ENCODE results near the gene SEMA3G.

The SEMA3G gene

DNA sequence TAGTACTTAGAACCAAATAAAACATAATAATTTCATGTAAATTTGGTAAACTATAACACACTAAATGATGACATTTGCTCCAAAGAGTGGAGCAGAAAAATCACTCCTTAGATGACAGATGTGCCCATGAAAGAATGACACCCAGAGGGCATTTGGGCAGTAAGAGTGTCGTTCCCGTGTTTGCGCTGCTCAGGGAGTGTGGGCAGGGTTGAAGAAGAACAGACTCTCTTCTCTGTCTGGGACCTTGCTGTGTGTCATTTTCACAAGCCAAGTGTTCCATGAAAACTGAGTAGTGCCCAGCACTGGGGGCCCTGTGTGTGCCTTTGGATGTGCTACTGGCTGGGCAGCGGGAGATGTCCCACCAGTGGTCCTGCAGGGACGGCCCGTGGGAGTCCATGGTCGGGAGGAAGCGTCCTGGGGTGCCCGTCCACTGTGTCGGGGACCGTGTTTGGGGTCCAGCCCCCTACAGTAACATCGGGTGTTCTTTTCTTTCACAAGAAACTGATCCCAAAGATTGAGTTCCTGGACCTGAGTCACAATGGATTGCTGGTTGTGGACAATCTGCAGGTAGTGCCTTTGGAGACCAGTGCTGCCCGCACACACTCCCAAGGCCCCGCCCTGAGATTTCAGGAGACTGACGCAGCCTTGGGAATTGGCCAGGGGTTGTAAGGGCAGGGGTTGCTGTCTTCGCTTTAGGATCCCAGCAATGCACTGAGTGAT is 32.3 kb upstream of the SEMA3G start:
- DNase-seq (ENCODE audit: low read depth), result no peak
- TF ChIP-seq, protein P1, sequence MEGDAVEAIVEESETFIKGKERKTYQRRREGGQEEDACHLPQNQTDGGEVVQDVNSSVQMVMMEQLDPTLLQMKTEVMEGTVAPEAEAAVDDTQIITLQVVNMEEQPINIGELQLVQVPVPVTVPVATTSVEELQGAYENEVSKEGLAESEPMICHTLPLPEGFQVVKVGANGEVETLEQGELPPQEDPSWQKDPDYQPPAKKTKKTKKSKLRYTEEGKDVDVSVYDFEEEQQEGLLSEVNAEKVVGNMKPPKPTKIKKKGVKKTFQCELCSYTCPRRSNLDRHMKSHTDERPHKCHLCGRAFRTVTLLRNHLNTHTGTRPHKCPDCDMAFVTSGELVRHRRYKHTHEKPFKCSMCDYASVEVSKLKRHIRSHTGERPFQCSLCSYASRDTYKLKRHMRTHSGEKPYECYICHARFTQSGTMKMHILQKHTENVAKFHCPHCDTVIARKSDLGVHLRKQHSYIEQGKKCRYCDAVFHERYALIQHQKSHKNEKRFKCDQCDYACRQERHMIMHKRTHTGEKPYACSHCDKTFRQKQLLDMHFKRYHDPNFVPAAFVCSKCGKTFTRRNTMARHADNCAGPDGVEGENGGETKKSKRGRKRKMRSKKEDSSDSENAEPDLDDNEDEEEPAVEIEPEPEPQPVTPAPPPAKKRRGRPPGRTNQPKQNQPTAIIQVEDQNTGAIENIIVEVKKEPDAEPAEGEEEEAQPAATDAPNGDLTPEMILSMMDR (IDR thresholded peaks at IDR 0.05; ENCODE audit: insufficient read depth, low read depth, low read length, missing control alignments), result no peak
- H3K4me3 ChIP-seq (ENCODE audit: low read length), result no peak overlapping the region

DNA sequence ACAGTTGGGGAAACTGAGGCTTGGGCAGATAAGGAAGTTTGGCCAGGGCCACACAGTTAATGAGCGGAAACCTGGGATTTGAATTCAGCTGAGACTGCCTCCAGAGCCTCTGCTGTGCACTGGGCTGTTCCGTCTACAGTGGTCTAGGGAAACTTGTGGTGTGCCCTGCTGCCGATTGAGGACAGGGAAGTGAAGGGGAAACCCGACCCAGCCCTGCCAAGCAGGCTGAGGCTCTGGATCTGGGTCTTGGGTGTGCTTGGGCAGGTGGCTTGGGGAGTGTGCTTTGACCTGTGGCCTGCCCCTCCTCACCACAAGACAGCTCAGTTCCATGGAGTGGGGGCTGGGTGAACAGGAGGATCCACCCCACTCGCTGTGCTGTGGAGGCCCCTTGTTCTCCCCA is 28.1 kb upstream of the SEMA3G start:
- DNase-seq (ENCODE audit: low read depth), result no peak
- TF ChIP-seq, protein P1 (IDR thresholded peaks at IDR 0.05; ENCODE audit: insufficient read depth, low read depth, low read length, missing control alignments), result no peak
- no peak overlapping the region for H3K4me3 ChIP-seq (ENCODE audit: low read length)

DNA sequence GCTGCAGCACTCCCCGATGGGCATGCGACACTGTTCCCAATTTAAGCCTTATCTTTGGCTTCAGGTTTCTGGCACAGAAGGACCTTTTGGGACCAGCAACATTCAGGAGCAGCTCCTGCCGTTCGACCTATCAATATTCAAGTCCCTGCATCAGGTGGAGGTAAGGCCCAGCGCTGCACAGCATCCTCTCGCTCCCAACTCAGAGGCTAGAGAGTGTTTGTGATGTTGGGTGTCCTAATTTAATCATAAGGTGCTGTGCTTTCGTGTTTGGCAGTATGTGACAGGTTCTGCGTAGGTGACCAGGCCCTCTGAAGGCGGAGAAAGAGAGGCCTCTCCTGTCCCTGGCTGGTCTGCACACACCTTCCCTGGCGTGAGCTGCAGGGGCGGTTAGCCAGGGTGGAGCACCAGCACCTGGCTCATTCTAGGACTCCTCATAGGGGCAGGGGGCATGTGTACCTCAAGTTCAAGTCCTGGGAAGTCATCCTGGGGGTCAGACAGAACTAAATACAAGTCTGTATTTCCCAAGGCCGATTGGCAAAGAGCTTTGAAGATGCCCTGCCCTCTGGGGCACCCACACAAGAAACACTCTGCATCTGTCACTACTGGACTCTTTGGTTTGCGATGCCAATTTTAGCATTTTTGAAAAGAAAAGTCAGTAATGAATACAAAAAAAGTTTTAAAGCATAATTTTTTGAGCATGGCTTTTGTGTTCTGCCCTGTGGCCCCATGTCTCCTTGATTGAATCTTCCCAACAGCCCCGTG is 27.5 kb upstream of the SEMA3G start:
- no peak for DNase-seq (ENCODE audit: low read depth)
- TF ChIP-seq, protein P1 (IDR thresholded peaks at IDR 0.05; ENCODE audit: insufficient read depth, low read depth, low read length, missing control alignments), result no peak
- H3K4me3 ChIP-seq (ENCODE audit: low read length), result no peak overlapping the region

DNA sequence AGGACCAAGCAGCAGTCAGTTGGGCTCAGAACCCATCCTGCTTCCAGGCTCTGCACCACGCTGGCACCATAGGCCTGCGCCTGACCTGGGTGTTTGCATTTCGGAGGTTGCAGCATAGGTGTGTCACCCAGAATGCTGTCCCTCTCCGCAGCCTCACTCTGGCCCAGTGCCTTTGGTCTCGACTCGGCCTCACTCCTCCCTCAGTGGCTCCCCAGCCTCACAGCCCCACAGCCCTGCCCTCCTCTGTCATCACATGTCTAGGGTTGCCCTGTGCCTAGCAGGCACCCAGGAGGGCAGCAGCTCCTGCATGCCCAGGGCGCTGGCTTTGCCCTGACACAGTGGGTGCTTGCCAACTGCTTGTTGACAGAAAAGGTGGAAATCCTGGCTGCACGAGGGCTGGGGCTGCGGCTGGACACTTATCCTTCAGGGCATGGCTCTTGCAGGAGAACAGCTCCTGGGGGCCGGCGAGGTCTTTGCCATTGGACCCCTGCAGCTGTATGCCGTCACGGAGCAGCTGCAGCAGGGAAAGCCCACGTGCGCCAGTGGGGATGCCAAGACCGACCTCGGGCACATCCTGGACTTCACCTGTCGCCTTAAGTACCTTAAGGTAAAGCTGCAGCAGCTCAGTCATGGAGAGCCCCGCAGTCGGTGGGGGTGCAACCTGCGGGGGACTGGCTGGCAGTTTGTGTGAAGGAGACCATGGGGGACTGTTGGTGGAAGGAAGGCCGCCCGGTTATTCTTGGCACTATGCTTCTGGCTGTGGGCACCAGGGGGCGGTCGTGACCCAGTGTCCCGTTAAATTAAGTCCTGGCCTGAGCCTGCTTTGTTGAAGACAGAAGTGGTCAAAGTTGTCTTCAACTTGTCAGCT is 26.7 kb upstream of the SEMA3G start:
- H3K4me3 ChIP-seq (ENCODE audit: low read length), result no peak overlapping the region
- TF ChIP-seq, protein P1 (IDR thresholded peaks at IDR 0.05; ENCODE audit: insufficient read depth, low read depth, low read length, missing control alignments), result peak; percentile 66
- DNase-seq (ENCODE audit: low read depth), result peak; percentile 61

DNA sequence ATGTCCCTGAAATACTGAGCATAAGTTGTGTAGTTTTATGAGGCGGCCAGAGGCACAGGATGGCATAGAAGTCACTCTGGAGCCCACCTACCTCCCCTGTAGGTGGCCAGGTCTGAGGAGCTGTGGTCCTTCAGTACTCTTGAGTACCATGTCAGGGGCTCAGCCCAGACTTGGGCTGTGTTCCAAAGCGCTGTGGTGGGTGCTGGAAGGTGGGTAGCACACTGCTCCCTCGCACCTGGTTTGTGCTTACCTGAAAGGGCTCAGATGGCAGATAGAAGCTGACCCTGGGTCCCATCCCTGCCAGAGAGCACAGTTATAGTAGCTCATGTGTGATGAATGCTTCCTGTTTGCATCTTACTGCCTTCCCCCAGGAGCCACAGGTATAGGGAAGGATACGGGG is 26.0 kb upstream of the SEMA3G start:
- DNase-seq (ENCODE audit: low read depth), result no peak
- TF ChIP-seq, protein P1 (IDR thresholded peaks at IDR 0.05; ENCODE audit: insufficient read depth, low read depth, low read length, missing control alignments), result no peak
- H3K4me3 ChIP-seq (ENCODE audit: low read length), result no peak overlapping the region

DNA sequence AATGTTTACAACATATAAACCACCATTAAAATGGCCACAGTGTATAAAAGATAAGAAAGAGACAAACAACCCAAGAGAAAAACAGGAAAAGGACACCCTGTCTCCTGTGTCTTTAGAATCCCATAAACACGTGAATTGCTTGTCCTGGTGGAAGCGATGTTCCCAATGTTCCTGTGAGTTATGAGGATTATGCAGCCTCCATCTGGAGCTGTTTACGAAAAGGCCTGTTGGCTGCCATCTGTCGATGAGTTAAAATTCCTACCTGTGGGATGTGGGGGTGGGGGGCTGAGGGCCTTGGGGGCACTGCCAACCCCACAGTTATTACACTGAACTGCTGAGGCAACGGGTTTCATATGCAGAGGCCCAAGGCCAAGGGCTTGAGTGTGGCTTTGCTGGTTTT is 24.1 kb upstream of the SEMA3G start:
- no peak for DNase-seq (ENCODE audit: low read depth)
- H3K4me3 ChIP-seq (ENCODE audit: low read length), result no peak overlapping the region
- TF ChIP-seq, protein P1 (IDR thresholded peaks at IDR 0.05; ENCODE audit: insufficient read depth, low read depth, low read length, missing control alignments), result no peak
